Spleen (tissue), 11 donors: ENCODE measurements around the gene CD274. TPM values are rescaled to one million over a fixed set of nuclear protein-coding genes. Genes with fewer than 3 reads are reported as not detected.

Experiments
- DNase-seq: peaks from one replicate; pipeline ENCODE4 v3.0.0-alpha.2; 2020
- H3K27ac ChIP-seq, 8 donors: fragments of 200-600 bp; sonication (generic) in 7 of 8; 1 replicate in 4 of 8; 2 replicates in 4 of 8; pipeline versions ENCODE4 v1.5.0 to v1.8.0; 2016 to 2021; ENCODE audit warnings: inconsistent platforms in 4 of 8, mild to moderate bottlenecking in 4 of 8, moderate library complexity in 1 of 8
- H3K27me3 ChIP-seq, 7 donors: fragments of 200-600 bp; sonication (generic) in 6 of 7; replicated peaks in 1 of 7; 1 replicate in 4 of 7; 2 replicates in 3 of 7; pipeline versions ENCODE4 v1.5.0 to v1.8.0; 2016 to 2021; ENCODE audit warnings: inconsistent platforms in 3 of 7, mild to moderate bottlenecking in 1 of 7
- H3K36me3 ChIP-seq, 6 donors: fragments of 200-600 bp; sonication (generic) in 5 of 6; 1 replicate in 4 of 6; 2 replicates in 2 of 6; pipeline versions ENCODE4 v1.5.0 to v1.8.0; 2016 to 2021; ENCODE audit warnings: inconsistent platforms in 2 of 6
- H3K4me1 ChIP-seq, 6 donors: fragments of 200-600 bp; sonication (generic) in 5 of 6; 1 replicate in 3 of 6; 2 replicates in 3 of 6; pipeline versions ENCODE4 v1.5.0 to v1.8.0; 2016 to 2021; ENCODE audit warnings: inconsistent platforms in 3 of 6
- H3K4me3 ChIP-seq, 8 donors: fragments of 200-600 bp; sonication (generic) in 7 of 8; 1 replicate in 4 of 8; 2 replicates in 4 of 8; pipeline versions ENCODE4 v1.5.0 to v1.8.0; 2016 to 2021; ENCODE audit warnings: inconsistent platforms in 4 of 8, mild to moderate bottlenecking in 4 of 8, moderate library complexity in 2 of 8
- H3K9me3 ChIP-seq, 8 donors: fragments of 200-600 bp; sonication (generic) in 7 of 8; 1 replicate in 4 of 8; 2 replicates in 4 of 8; pipeline versions ENCODE4 v1.5.0 to v1.8.0; 2016 to 2021; ENCODE audit warnings: inconsistent platforms in 4 of 8
- CTCF ChIP-seq, 11 experiments: fragments of 200-600 bp in 7 of 11; fragments of 450-650 bp in 4 of 11; sonication (generic) in 4 of 11; IDR thresholded peaks in 8 of 11; conservative IDR thresholded peaks in 3 of 11; 1 replicate in 7 of 11; 2 replicates in 4 of 11; pipeline versions ENCODE4 v1.4.0 to v1.8.0; 2016 to 2021; ENCODE audit warnings: antibody characterized with exemption in 11 of 11, inconsistent platforms in 4 of 11, mild to moderate bottlenecking in 1 of 11
- POLR2A ChIP-seq, 3 donors: fragments of 450-650 bp; IDR thresholded peaks; one replicate each; pipeline ENCODE4 v1.5.1; 2017; ENCODE audit warnings: antibody characterized with exemption in 3 of 3, mild to moderate bottlenecking in 1 of 3
- POLR2AphosphoS5 ChIP-seq, 3 donors: sonication (generic); formaldehyde crosslinking; IDR thresholded peaks; one replicate each; pipeline ENCODE4 v1.5.1; 2017; ENCODE audit warnings: antibody characterized with exemption in 3 of 3
- WGBS, 5 donors: extraction: QIAGEN DNeasy Blood & Tissue Kit in 3 of 5; methylation state at CpG; one replicate each; pipeline versions ENCODE4 v1.1.5 to v1.1.7; 2013 to 2018; 5-methylcytosine and 5-hydroxymethylcytosine counted together
- intact Hi-C: fragments of 100-400 bp; cut with DNase I; formaldehyde crosslinking; loops from one replicate; pipeline ENCODE4 v1.15.0; 2023; ENCODE audit warnings: low total_unique reads
- polyA plus RNA-seq, 3 donors: library from polyadenylated mRNA; stranded (reverse); fragments of 200-250 nt; gene quantifications; one replicate each; pipeline ENCODE4 v1.2.1, GENCODE V29; 2013
- total RNA-seq, 7 donors: library from RNA; depleted of rRNA in 3 of 7; stranded (reverse); fragments of >200 nt in 3 of 7; fragmentation: NEBNext Ultra II Directional in 4 of 7; extraction: Animal tissue kit (Norgen Biotek cat#: 25700) in 4 of 7; gene quantifications; one replicate each; pipeline versions ENCODE4 v1.1.0 to v1.2.1, GENCODE V29; 2016 to 2021
- donor health status: healthy with polysubstance abuse.
- donor health status: DM: no; HTN: no; CAD: no; lungs with moderate emphysema.
- donor health status: DM: no; HTN: no; CAD: no.
- donor health status: Bipolar disorder and iron deficiency.
- donor health status: healthy.
- donor health status: DM: no; HTN: no; CAD: no.
- donor health status: DM: yes; HTN: yes; CAD: no.

Gene CD274
- total and polyA plus RNA-seq, 10 donors: 1.8 to 34.8 (median 25.5) TPM

DNA sequence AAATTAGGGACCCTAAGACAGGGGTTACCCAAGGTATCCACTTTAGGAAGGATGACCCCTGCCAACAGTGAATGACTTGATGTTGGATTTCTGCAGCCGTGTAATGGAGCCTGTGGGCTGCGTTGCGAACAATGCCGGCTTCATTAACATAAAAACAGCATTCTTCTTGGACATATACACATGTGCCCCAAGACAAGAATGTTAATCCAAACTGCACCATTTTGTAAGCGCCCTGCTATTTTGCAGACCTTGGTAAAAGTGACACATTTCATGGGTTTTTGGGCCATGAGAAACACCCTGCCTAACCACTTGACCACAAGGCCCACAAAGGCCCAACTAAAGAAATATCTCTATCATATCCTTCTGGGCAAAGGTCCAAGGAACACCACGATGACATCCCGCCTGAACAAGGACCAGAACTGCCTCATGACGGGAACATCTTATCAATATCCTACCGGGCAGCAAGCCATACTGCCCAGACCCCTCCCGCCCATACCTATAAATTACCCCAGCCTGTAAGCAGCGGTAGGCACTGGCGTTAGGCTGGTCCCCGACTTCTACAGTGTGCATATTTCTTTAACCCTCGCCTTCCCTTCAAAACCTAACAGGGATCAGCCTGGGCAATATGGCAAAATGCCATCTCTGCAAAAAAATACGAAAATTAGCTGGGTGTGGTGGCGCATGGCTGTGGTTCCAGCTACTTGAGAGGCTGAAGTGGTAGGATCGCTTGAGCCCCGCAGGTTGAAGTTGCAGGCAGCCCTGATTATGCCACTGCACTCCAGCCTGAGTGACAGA lies 50.3 kb downstream of the CD274 start:
- TF ChIP-seq CTCF (IDR thresholded peaks at IDR 0.05 in 8 of 11, conservative IDR thresholded peaks at IDR 0.05 in 3 of 11): no peak
- peak in 2 of 3 donors; percentile 70 to 77 for TF ChIP-seq POLR2AphosphoS5 (IDR thresholded peaks at IDR 0.05)
- no peak for TF ChIP-seq POLR2A (IDR thresholded peaks at IDR 0.05)

GRCh38 chr9:5502553-5502952 lies 52.2 kb downstream of the CD274 start:
- Histone ChIP-seq H3K4me3 (no peak overlapping the region), H3K36me3 (no peaks in the 10 kb centered on the region), H3K9me3 (no peaks in the 10 kb centered on the region), H3K27ac (no peak overlapping the region), H3K4me1 (peaks cover 0 to 27% (median 3%) of the 10 kb centered on the region in 6 donors), H3K27me3 (no peaks in the 10 kb centered on the region)
- no peak for DNase-seq
- 86 to 100% (median 97%) methylated on average over 3 to 6 of the region's 6 CpGs for WGBS, 5 donors
- TF ChIP-seq POLR2A (IDR thresholded peaks at IDR 0.05) (no peak), CTCF (IDR thresholded peaks at IDR 0.05 in 8 of 11, conservative IDR thresholded peaks at IDR 0.05 in 3 of 11) (no peak), POLR2AphosphoS5 (IDR thresholded peaks at IDR 0.05) (no peak)
- intact Hi-C loops: no loop called here

More for the DNA sequence above, 50.3 kb downstream of the CD274 start:
- Histone ChIP-seq H3K27ac (peak overlapping the region; percentile 48 to 86 (median 72)), H3K9me3 (no peaks in the 10 kb centered on the region), H3K4me1 (peaks cover 0 to 27% (median 3%) of the 10 kb centered on the region in 6 donors), H3K4me3 (no peak overlapping the region), H3K27me3 (no peaks in the 10 kb centered on the region), H3K36me3 (no peaks in the 10 kb centered on the region)
- 40 to 55% (median 46%) methylated on average over 18 of the region's 18 CpGs for WGBS, 5 donors
- intact Hi-C loops: no loop called here
- no peak for DNase-seq

DNA sequence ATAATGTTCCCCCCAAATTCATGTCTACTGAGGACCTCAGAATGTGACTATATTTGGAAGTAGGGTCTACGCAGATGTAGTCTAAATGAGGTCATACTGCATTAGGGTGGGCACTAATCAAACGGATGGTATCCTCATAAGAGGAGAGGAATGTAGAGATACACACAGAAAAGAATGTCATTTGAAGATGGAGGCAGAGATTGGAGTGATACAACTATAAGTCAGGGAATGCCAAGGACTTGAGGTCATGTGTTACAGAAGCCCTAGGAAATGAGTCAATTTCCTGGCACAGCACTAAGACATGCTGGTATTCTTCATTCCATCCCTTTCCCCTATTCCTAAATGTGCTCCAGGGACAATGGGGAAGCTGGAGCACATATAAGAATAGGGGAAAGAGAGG lies 59.2 kb downstream of the CD274 start:
- Histone ChIP-seq H3K4me1 (peaks cover 9 to 55% (median 34%) of the 10 kb centered on the region in 6 donors), H3K36me3 (no peaks in the 10 kb centered on the region), H3K4me3 (no peak overlapping the region), H3K27me3 (no peaks in the 10 kb centered on the region), H3K27ac (peak overlapping the region; percentile 65 to 88 (median 81)), H3K9me3 (no peaks in the 10 kb centered on the region)
- WGBS, 5 donors: 68 to 78% (median 73%) methylated on average over 2 of the region's 2 CpGs
- no peak for DNase-seq
- intact Hi-C loops: no loop called here
- TF ChIP-seq POLR2A (IDR thresholded peaks at IDR 0.05) (no peak), POLR2AphosphoS5 (IDR thresholded peaks at IDR 0.05) (peak in 1 of 3 donors; percentile 21)

DNA sequence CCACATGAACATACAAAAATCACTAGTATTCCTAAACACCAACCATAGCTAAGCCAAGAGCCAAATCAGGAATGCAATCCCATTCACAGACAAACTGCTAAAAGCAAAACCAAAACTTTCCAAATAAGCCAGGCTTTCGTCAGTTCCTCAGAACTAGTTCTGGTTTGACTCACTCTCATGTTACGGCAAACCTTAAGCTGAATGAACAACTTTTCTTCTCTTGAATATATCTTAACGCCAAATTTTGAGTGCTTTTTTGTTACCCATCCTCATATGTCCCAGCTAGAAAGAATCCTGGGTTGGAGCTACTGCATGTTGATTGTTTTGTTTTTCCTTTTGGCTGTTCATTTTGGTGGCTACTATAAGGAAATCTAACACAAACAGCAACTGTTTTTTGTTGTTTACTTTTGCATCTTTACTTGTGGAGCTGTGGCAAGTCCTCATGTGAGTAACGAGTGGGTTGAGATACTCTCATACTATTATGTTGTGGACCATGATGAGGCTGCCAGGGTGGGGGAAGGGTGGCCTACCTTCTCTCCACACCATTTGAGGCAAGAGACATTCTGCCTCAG lies 60.1 kb downstream of the CD274 start, which contains the start of gene PDCD1LG2:
TSS of gene PDCD1LG2 (plus strand) at position 172 of the 572 bp plus-strand sequence. CDS start 12,016 bp downstream, outside the sequence.
- no peaks in the 10 kb centered on the region for H3K9me3 ChIP-seq
- H3K4me1 ChIP-seq: peaks cover 9 to 57% (median 34%) of the 10 kb centered on the region in 6 donors
- peak within 1 kb of the TSS; percentile 65 to 88 (median 81) for H3K27ac ChIP-seq
- no peaks in the 10 kb centered on the region for H3K27me3 ChIP-seq
- DNase-seq: no peak
- intact Hi-C loops: no loop called here
- no peaks in the 10 kb centered on the region for H3K36me3 ChIP-seq
- WGBS, 5 donors: 14 to 54% (median 20%) methylated on average over 4 of the region's 4 CpGs
- peak within 1 kb of the TSS; percentile 12 to 62 (median 26) for H3K4me3 ChIP-seq
- TF ChIP-seq CTCF (IDR thresholded peaks at IDR 0.05 in 8 of 11, conservative IDR thresholded peaks at IDR 0.05 in 3 of 11) (no peak), POLR2A (IDR thresholded peaks at IDR 0.05) (no peak), POLR2AphosphoS5 (IDR thresholded peaks at IDR 0.05) (no peak)
